ENCODE data around the gene STARD8.

DNA sequence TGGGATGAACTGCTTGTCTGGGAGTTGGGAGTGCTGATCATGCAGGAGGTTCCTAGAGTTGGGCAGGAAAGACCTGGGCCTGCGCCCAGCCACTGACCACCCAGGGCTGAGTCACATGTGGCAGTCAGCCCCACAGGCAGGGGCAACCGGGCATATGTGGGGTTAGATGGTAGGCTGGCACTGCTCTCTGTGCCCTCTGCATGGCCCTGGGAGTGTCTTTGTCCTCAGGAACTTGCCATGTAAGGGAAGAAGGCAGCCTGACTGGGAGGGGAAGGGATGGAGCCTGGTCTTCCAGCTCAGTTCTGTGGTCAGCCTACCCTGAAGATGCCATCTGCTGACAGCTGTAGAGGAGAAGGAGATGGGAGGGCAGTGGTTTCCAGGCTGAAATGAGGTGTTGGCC, 111.2 kb downstream of the STARD8 start:
- TF ChIP-seq, protein P1, sequence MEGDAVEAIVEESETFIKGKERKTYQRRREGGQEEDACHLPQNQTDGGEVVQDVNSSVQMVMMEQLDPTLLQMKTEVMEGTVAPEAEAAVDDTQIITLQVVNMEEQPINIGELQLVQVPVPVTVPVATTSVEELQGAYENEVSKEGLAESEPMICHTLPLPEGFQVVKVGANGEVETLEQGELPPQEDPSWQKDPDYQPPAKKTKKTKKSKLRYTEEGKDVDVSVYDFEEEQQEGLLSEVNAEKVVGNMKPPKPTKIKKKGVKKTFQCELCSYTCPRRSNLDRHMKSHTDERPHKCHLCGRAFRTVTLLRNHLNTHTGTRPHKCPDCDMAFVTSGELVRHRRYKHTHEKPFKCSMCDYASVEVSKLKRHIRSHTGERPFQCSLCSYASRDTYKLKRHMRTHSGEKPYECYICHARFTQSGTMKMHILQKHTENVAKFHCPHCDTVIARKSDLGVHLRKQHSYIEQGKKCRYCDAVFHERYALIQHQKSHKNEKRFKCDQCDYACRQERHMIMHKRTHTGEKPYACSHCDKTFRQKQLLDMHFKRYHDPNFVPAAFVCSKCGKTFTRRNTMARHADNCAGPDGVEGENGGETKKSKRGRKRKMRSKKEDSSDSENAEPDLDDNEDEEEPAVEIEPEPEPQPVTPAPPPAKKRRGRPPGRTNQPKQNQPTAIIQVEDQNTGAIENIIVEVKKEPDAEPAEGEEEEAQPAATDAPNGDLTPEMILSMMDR (conservative IDR thresholded peaks at IDR 0.05; ENCODE audit: low read length): no peak
- no peak for TF ChIP-seq EZH2phosphoT487 (IDR thresholded peaks at IDR 0.05; ENCODE audit: borderline replicate concordance, low read depth, low read length)

All from OCI-LY7 (cell line).